HepG2 (cell line): ENCODE measurements around the gene CTDSP1. TPM values are rescaled to one million over a fixed set of nuclear protein-coding genes. Genes with fewer than 3 reads are reported as not detected.

Experiments used
- FOXK1 ChIP-seq: sonication (generic); formaldehyde crosslinking; IDR thresholded peaks from 2 replicates; pipeline ENCODE4 v1.4.0; 2020; ENCODE audit warnings: low read depth, missing genetic modification reagents, borderline replicate concordance
- IRF2 ChIP-seq: IDR thresholded peaks from 2 replicates; pipeline ENCODE4 v1.6.1; 2018; ENCODE audit warnings: missing genetic modification reagents, missing compliant biosample characterization
- IRX3 ChIP-seq: sonication (generic); formaldehyde crosslinking; IDR thresholded peaks from 2 replicates; pipeline ENCODE4 v1.8.1; 2023; ENCODE audit warnings: mild to moderate bottlenecking, low read depth, missing genetic modification reagents, borderline replicate concordance
- MED13 ChIP-seq: sonication (generic); formaldehyde crosslinking; IDR thresholded peaks from 2 replicates; pipeline ENCODE4 v1.5.0; 2020; ENCODE audit warnings: missing genetic modification reagents
- ZNF225 ChIP-seq: sonication (generic); formaldehyde crosslinking; IDR thresholded peaks from 2 replicates; pipeline ENCODE4 v1.4.0; 2020; ENCODE audit warnings: mild to moderate bottlenecking, missing genetic modification reagents
- ZNF563 ChIP-seq: sonication (generic); formaldehyde crosslinking; IDR thresholded peaks from 2 replicates; pipeline ENCODE4 v1.8.0; 2022; ENCODE audit warnings: mild to moderate bottlenecking, moderate library complexity, missing genetic modification reagents
- ZNF749 ChIP-seq: sonication (generic); formaldehyde crosslinking; IDR thresholded peaks from 2 replicates; pipeline ENCODE4 v1.8.0; 2022; ENCODE audit warnings: mild to moderate bottlenecking, missing genetic modification reagents, moderate library complexity, borderline replicate concordance
- ZNF790 ChIP-seq: sonication (generic); formaldehyde crosslinking; IDR thresholded peaks from 2 replicates; pipeline ENCODE4 v1.8.0; 2022; ENCODE audit warnings: missing genetic modification reagents, mild to moderate bottlenecking, borderline replicate concordance
- polyA plus RNA-seq, 8 experiments: library from polyadenylated mRNA; depleted of rRNA in 3 of 8; stranded (reverse) in 7 of 8; unstranded in 1 of 8; fragments of >200 nt; fragmentation: Illumina TruSeq in 4 of 8; extraction: Trizol in 4 of 8; gene quantifications; 2 replicates each; pipeline versions ENCODE4 v1.2.1 to v1.2.3, GENCODE V29; 2011 to 2016; ENCODE audit warnings: low read depth in 4 of 8, missing spikeins in 1 of 8, mixed read lengths in 1 of 8; ENCODE audit not compliant: insufficient read depth in 1 of 8
- total RNA-seq, 5 experiments: library from RNA; depleted of rRNA; stranded (reverse); fragments of >200 nt; fragmentation: Illumina TruSeq; extraction: Trizol; gene quantifications; 2 replicates each; pipeline ENCODE4 v1.2.3, GENCODE V29; 2016; ENCODE audit warnings: low read depth in 1 of 5
- TF ChIP-seq, protein P1 (sequence below): sonication (generic); formaldehyde crosslinking; conservative IDR thresholded peaks from 2 replicates; pipeline ENCODE4 v1.8.1; 2023; ENCODE audit warnings: missing genetic modification reagents
- TF ChIP-seq, protein P2 (sequence below), 2 experiments: sonication (generic) in 1 of 2; formaldehyde crosslinking in 1 of 2; IDR thresholded peaks; 2 replicates each; pipeline versions ENCODE4 v1.4.0 to v1.6.1; 2016 to 2020; ENCODE audit warnings: borderline replicate concordance in 1 of 2, low read depth in 1 of 2, mild to moderate bottlenecking in 1 of 2, missing genetic modification reagents in 1 of 2
- TF ChIP-seq, protein P3 (sequence below), 2 experiments: sonication (generic) in 1 of 2; formaldehyde crosslinking in 1 of 2; IDR thresholded peaks; 2 replicates each; pipeline versions ENCODE4 v1.5.1 to v1.6.1; 2011 to 2020; ENCODE audit warnings: borderline replicate concordance in 1 of 2, low read depth in 1 of 2, low read length in 1 of 2, mild to moderate bottlenecking in 1 of 2, missing genetic modification reagents in 1 of 2, moderate library complexity in 1 of 2

Gene CTDSP1
- total and polyA plus RNA-seq, 2 of the 13 experiments (the other 11 are each of a cell fraction or from before 2014, with no cell fraction given) = 91.0 to 268 TPM

DNA sequence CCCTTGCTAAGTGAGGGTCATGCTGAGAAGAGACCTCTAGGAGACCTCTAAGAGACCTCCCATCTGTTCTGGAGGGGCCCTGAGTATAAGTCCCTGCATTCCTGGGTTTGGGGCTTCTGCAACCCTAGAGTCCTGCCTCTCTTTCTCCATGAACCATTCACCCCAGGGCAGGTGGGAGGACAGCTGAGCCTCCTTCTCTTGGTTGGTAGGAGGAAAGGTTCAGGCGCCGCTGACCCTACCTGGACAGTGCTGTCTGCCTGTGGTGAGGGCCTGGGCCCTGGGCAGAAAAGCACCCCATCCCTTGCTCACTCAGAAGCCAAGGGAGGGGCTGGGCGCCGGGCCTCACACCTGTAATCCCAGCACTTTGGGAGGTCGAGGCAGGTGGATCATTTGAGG, 18.7 kb downstream of the CTDSP1 start (continued):
- TF ChIP-seq, protein P1, sequence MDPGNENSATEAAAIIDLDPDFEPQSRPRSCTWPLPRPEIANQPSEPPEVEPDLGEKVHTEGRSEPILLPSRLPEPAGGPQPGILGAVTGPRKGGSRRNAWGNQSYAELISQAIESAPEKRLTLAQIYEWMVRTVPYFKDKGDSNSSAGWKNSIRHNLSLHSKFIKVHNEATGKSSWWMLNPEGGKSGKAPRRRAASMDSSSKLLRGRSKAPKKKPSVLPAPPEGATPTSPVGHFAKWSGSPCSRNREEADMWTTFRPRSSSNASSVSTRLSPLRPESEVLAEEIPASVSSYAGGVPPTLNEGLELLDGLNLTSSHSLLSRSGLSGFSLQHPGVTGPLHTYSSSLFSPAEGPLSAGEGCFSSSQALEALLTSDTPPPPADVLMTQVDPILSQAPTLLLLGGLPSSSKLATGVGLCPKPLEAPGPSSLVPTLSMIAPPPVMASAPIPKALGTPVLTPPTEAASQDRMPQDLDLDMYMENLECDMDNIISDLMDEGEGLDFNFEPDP (CRISPR knock-in tag) = 0 out of 2 replicates have a peak, but pooled peaks have one; percentile 74
- TF ChIP-seq, protein P2, sequence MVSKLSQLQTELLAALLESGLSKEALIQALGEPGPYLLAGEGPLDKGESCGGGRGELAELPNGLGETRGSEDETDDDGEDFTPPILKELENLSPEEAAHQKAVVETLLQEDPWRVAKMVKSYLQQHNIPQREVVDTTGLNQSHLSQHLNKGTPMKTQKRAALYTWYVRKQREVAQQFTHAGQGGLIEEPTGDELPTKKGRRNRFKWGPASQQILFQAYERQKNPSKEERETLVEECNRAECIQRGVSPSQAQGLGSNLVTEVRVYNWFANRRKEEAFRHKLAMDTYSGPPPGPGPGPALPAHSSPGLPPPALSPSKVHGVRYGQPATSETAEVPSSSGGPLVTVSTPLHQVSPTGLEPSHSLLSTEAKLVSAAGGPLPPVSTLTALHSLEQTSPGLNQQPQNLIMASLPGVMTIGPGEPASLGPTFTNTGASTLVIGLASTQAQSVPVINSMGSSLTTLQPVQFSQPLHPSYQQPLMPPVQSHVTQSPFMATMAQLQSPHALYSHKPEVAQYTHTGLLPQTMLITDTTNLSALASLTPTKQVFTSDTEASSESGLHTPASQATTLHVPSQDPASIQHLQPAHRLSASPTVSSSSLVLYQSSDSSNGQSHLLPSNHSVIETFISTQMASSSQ (IDR thresholded peaks at IDR 0.05; ENCODE audit: low read depth) = no peak
- TF ChIP-seq, protein P2 (CRISPR knock-in tag; IDR thresholded peaks at IDR 0.05; ENCODE audit: borderline replicate concordance) = no peak
- TF ChIP-seq MED13 (CRISPR knock-in tag) (no peak), ZNF225 (CRISPR knock-in tag) (0 out of 2 replicates have a peak, but pooled peaks have one; percentile 48), FOXK1 (CRISPR knock-in tag) (no peak), ZNF563 (0 out of 2 replicates have a peak, but pooled peaks have one; percentile 6), ZNF790 (0 out of 2 replicates have a peak, but pooled peaks have one; percentile 37), IRX3 (CRISPR knock-in tag) (0 out of 2 replicates have a peak, but pooled peaks have one; percentile 47), ZNF749 (CRISPR knock-in tag) (0 out of 2 replicates have a peak, but pooled peaks have one; percentile 4), IRF2 (CRISPR knock-in tag) (no peak)
- TF ChIP-seq, protein P3, sequence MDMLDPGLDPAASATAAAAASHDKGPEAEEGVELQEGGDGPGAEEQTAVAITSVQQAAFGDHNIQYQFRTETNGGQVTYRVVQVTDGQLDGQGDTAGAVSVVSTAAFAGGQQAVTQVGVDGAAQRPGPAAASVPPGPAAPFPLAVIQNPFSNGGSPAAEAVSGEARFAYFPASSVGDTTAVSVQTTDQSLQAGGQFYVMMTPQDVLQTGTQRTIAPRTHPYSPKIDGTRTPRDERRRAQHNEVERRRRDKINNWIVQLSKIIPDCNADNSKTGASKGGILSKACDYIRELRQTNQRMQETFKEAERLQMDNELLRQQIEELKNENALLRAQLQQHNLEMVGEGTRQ (IDR thresholded peaks at IDR 0.05; ENCODE audit: low read depth, low read length) = no peak
- TF ChIP-seq, protein P3 (CRISPR knock-in tag; IDR thresholded peaks at IDR 0.05; ENCODE audit: borderline replicate concordance) = no peak
